Activated CD4-positive, alpha-beta memory T cell treated with anti-CD3 and anti-CD28 coated beads for 36 hours (primary cell): ENCODE measurements around the gene SLC6A5. TPM values are rescaled to one million over a fixed set of nuclear protein-coding genes. Genes with fewer than 3 reads are reported as not detected.
A peak's percentile ranks its signal among the peaks of the same experiment; 100 is the strongest.
"Not testable (repeated sequence)": the region's sequence is repeated elsewhere in the genome, so short reads cannot be mapped to it uniquely, and the experiment has no call there.

Experiments used
- CTCF ChIA-PET: fragments of 350-600 bp; sonication (Branson Sonifier 250); formaldehyde crosslinking; loops from one replicate; lab custom pipeline; 2021; ENCODE audit warnings: antibody characterized with exemption, inconsistent platforms; lab: Charles Lee
- POLR2A ChIA-PET: fragments of 350-600 bp; sonication (Branson Sonifier 250); formaldehyde crosslinking; loops from one replicate; lab custom pipeline; 2021; ENCODE audit warnings: antibody characterized with exemption; lab: Charles Lee
- DNase-seq: peaks from one replicate; pipeline ENCODE4 v3.0.0-alpha.2; 2020
- H3K27ac Mint-ChIP-seq: one replicate; pipeline ENCODE4 v1.8.0; 2021; ENCODE audit warnings: mixed read lengths
- H3K27me3 Mint-ChIP-seq: one replicate; pipeline ENCODE4 v1.8.0; 2021; ENCODE audit warnings: mixed read lengths
- H3K36me3 Mint-ChIP-seq: one replicate; pipeline ENCODE4 v1.8.0; 2021; ENCODE audit warnings: mixed read lengths
- H3K4me1 Mint-ChIP-seq: one replicate; pipeline ENCODE4 v1.8.0; 2021; ENCODE audit warnings: low read depth, mixed read lengths
- H3K4me3 Mint-ChIP-seq: one replicate; pipeline ENCODE4 v1.8.0; 2021; ENCODE audit warnings: mild to moderate bottlenecking, mixed read lengths
- H3K9me3 Mint-ChIP-seq: one replicate; pipeline ENCODE4 v1.8.0; 2021; ENCODE audit warnings: mixed read lengths
- intact Hi-C: fragments of 100-400 bp; cut with micrococcal nuclease; formaldehyde crosslinking; loops from one replicate; pipeline ENCODE4 v1.15.1; 2023
- total RNA-seq, 2 experiments: library from RNA; stranded (reverse); gene quantifications; one replicate each; pipeline ENCODE4 v1.2.3, GENCODE V29; 2021

Gene SLC6A5
- not detected for total RNA-seq

GRCh38 chr11:20599221-20600019 is at the start of gene SLC6A5:
TSS of gene SLC6A5 (plus strand) at chr11:20599608. CDS start at chr11:20599673, 65 bp downstream.
- ChIA-PET POLR2A (no interaction called here), CTCF (interaction anchor here (1.7 kb wide), 1 partner anchor 11 kb away, joined by 5 read pairs; no protein-coding TSS in a partner anchor)
- DNase-seq, result peak; percentile 49
- H3K4me1 Mint-ChIP-seq, result peaks cover 8% of the 10 kb centered on the region
- H3K36me3 Mint-ChIP-seq, result peaks cover 2% of the 10 kb centered on the region
- H3K27me3 Mint-ChIP-seq, result peaks cover 85% of the 10 kb centered on the region
- H3K4me3 Mint-ChIP-seq, result no peak within 1 kb of the TSS
- no peaks in the 10 kb centered on the region for H3K9me3 Mint-ChIP-seq
- H3K27ac Mint-ChIP-seq, result no peak within 1 kb of the TSS
- intact Hi-C loops, result loop anchor here (2.0 kb wide), 1 partner anchor 441 kb away; no protein-coding TSS in a partner anchor

- peaks cover 2% of the 10 kb centered on the region for H3K9me3 Mint-ChIP-seq
- no peak for DNase-seq
- H3K36me3 Mint-ChIP-seq, result no peaks in the 10 kb centered on the region
- H3K27ac Mint-ChIP-seq, result no peak overlapping the region
- no peaks in the 10 kb centered on the region for H3K4me1 Mint-ChIP-seq
- H3K4me3 Mint-ChIP-seq, result no peak overlapping the region
- ChIA-PET POLR2A (no interaction called here), CTCF (no interaction called here)
- no peaks in the 10 kb centered on the region for H3K27me3 Mint-ChIP-seq
- intact Hi-C loops, result no loop called here
Observed at GRCh38 chr11:20551096-20551495, 48.3 kb upstream of the SLC6A5 start.

GRCh38 chr11:20555783-20556182 is 43.6 kb upstream of the SLC6A5 start:
- H3K9me3 Mint-ChIP-seq, result peaks cover 7% of the 10 kb centered on the region
- intact Hi-C loops, result no loop called here
- ChIA-PET POLR2A (no interaction called here), CTCF (no interaction called here)
- peaks cover 7% of the 10 kb centered on the region for H3K27me3 Mint-ChIP-seq
- no peaks in the 10 kb centered on the region for H3K4me1 Mint-ChIP-seq
- H3K27ac Mint-ChIP-seq, result no peak overlapping the region
- no peak for DNase-seq
- H3K4me3 Mint-ChIP-seq, result no peak overlapping the region
- no peaks in the 10 kb centered on the region for H3K36me3 Mint-ChIP-seq

GRCh38 chr11:20556396-20556795 is 43.0 kb upstream of the SLC6A5 start:
- H3K4me3 Mint-ChIP-seq, H3K27me3 Mint-ChIP-seq, H3K36me3 Mint-ChIP-seq, POLR2A ChIA-PET, DNase-seq, H3K27ac Mint-ChIP-seq, H3K4me1 Mint-ChIP-seq, CTCF ChIA-PET, H3K9me3 Mint-ChIP-seq, intact Hi-C loops: not testable (repeated sequence)

- intact Hi-C loops, result no loop called here
- Mint-ChIP-seq H3K4me1 (no peaks in the 10 kb centered on the region), H3K4me3 (no peak overlapping the region), H3K9me3 (peaks cover 7% of the 10 kb centered on the region), H3K27ac (no peak overlapping the region), H3K27me3 (peaks cover 12% of the 10 kb centered on the region), H3K36me3 (no peaks in the 10 kb centered on the region)
- ChIA-PET CTCF (no interaction called here), POLR2A (no interaction called here)
- no peak for DNase-seq
Observed at GRCh38 chr11:20558741-20559140, 40.7 kb upstream of the SLC6A5 start.

GRCh38 chr11:20559523-20560300 is 39.7 kb upstream of the SLC6A5 start:
- no peak for DNase-seq
- Mint-ChIP-seq H3K36me3 (no peaks in the 10 kb centered on the region), H3K9me3 (peaks cover 7% of the 10 kb centered on the region), H3K4me3 (no peak overlapping the region), H3K4me1 (no peaks in the 10 kb centered on the region), H3K27ac (no peak overlapping the region), H3K27me3 (peaks cover 15% of the 10 kb centered on the region)
- ChIA-PET POLR2A (no interaction called here), CTCF (no interaction called here)
- intact Hi-C loops, result no loop called here

- intact Hi-C loops, result no loop called here
- Mint-ChIP-seq H3K27ac (no peak overlapping the region), H3K27me3 (peaks cover 14% of the 10 kb centered on the region), H3K4me3 (no peak overlapping the region), H3K4me1 (no peaks in the 10 kb centered on the region), H3K9me3 (no peaks in the 10 kb centered on the region), H3K36me3 (no peaks in the 10 kb centered on the region)
- no peak for DNase-seq
- ChIA-PET CTCF (no interaction called here), POLR2A (no interaction called here)
Observed at GRCh38 chr11:20561915-20562314, 37.5 kb upstream of the SLC6A5 start.

GRCh38 chr11:20563866-20564265 is 35.5 kb upstream of the SLC6A5 start:
- Mint-ChIP-seq H3K27me3 (peaks cover 13% of the 10 kb centered on the region), H3K4me1 (no peaks in the 10 kb centered on the region), H3K9me3 (no peaks in the 10 kb centered on the region), H3K36me3 (no peaks in the 10 kb centered on the region), H3K4me3 (no peak overlapping the region), H3K27ac (no peak overlapping the region)
- ChIA-PET POLR2A (no interaction called here), CTCF (no interaction called here)
- no peak for DNase-seq
- intact Hi-C loops, result no loop called here

GRCh38 chr11:20564846-20565635 is 34.4 kb upstream of the SLC6A5 start:
- POLR2A ChIA-PET, result no interaction called here
- Mint-ChIP-seq H3K4me1 (no peaks in the 10 kb centered on the region), H3K27ac (no peak overlapping the region), H3K9me3 (no peaks in the 10 kb centered on the region), H3K36me3 (no peaks in the 10 kb centered on the region), H3K4me3 (no peak overlapping the region), H3K27me3 (peaks cover 10% of the 10 kb centered on the region)
- CTCF ChIA-PET, result no interaction called here
- DNase-seq, result no peak
- intact Hi-C loops, result no loop called here

- H3K27me3 Mint-ChIP-seq, H3K36me3 Mint-ChIP-seq, POLR2A ChIA-PET, H3K27ac Mint-ChIP-seq, H3K4me1 Mint-ChIP-seq, DNase-seq, H3K4me3 Mint-ChIP-seq, intact Hi-C loops, H3K9me3 Mint-ChIP-seq, CTCF ChIA-PET: not testable (repeated sequence)
Observed at GRCh38 chr11:20566115-20566514, 33.3 kb upstream of the SLC6A5 start.

GRCh38 chr11:20566591-20567434 is 32.6 kb upstream of the SLC6A5 start:
- no peak overlapping the region for H3K27ac Mint-ChIP-seq
- no peak for DNase-seq
- POLR2A ChIA-PET, result no interaction called here
- no peaks in the 10 kb centered on the region for H3K4me1 Mint-ChIP-seq
- H3K9me3 Mint-ChIP-seq, result no peaks in the 10 kb centered on the region
- H3K36me3 Mint-ChIP-seq, result no peaks in the 10 kb centered on the region
- intact Hi-C loops, result no loop called here
- CTCF ChIA-PET, result no interaction called here
- H3K4me3 Mint-ChIP-seq, result no peak overlapping the region
- H3K27me3 Mint-ChIP-seq, result peaks cover 8% of the 10 kb centered on the region
